Measurements from ENCODE around the gene RBPMS2.
"Not testable (repeated sequence)": the region's sequence is repeated elsewhere in the genome, so short reads cannot be mapped to it uniquely, and the experiment has no call there.

RBPMS2 gene

DNA sequence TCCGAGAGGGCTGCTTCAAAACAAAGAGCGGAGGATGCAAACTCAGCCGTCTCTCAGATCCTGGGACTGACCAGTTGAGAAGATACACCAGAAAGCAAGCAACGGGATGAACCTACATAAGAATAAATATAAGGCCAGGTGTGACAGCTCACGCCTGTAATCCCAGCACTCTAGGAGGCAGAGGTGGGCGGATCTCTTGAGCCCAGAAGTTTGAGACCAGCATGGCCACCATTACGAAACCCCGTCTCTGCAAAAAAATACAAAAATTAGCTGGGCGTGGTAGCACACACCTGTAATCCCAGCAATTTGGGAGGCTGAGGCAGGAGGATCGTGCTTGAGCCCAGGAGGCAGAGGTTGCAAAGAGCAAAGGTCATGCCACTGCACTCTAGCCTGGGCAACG, 31.7 kb downstream of the RBPMS2 start:
- no peak for TF ChIP-seq EZH2 (IDR thresholded peaks at IDR 0.05; ENCODE audit: borderline replicate concordance, low read depth, low read length, severe bottlenecking)
- TF ChIP-seq, protein P1, sequence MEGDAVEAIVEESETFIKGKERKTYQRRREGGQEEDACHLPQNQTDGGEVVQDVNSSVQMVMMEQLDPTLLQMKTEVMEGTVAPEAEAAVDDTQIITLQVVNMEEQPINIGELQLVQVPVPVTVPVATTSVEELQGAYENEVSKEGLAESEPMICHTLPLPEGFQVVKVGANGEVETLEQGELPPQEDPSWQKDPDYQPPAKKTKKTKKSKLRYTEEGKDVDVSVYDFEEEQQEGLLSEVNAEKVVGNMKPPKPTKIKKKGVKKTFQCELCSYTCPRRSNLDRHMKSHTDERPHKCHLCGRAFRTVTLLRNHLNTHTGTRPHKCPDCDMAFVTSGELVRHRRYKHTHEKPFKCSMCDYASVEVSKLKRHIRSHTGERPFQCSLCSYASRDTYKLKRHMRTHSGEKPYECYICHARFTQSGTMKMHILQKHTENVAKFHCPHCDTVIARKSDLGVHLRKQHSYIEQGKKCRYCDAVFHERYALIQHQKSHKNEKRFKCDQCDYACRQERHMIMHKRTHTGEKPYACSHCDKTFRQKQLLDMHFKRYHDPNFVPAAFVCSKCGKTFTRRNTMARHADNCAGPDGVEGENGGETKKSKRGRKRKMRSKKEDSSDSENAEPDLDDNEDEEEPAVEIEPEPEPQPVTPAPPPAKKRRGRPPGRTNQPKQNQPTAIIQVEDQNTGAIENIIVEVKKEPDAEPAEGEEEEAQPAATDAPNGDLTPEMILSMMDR (IDR thresholded peaks at IDR 0.05; ENCODE audit: borderline replicate concordance, extremely low read depth, low read length, poor library complexity, severe bottlenecking) = no peak
- Histone ChIP-seq H3K27ac (ENCODE audit: low read length) (no peak overlapping the region), H3K9me3 (ENCODE audit: insufficient read depth, low read length, severe bottlenecking) (no peaks in the 10 kb centered on the region), H3K4me2 (ENCODE audit: insufficient read depth, low read length) (no peak overlapping the region), H3K36me3 (ENCODE audit: insufficient read depth, low read length) (no peaks in the 10 kb centered on the region), H3K4me1 (ENCODE audit: insufficient read depth, low read length) (no peaks in the 10 kb centered on the region), H2AFZ (ENCODE audit: low read depth, low read length) (no peak overlapping the region), H4K20me1 (ENCODE audit: insufficient read depth, low read length) (no peaks in the 10 kb centered on the region), H3K27me3 (ENCODE audit: insufficient read depth, low read length, poor library complexity) (no peaks in the 10 kb centered on the region), H3K4me3 (ENCODE audit: low read depth in 1 of 2, low read length in 2 of 2) (no peak overlapping the region), H3K9ac (ENCODE audit: low read depth, low read length) (no peak overlapping the region), H3K79me2 (ENCODE audit: insufficient read depth, low read length) (no peaks in the 10 kb centered on the region)
- ATAC-seq (ENCODE audit: insufficient read depth, low read depth) (no peak), DNase-seq (no peak)

DNA sequence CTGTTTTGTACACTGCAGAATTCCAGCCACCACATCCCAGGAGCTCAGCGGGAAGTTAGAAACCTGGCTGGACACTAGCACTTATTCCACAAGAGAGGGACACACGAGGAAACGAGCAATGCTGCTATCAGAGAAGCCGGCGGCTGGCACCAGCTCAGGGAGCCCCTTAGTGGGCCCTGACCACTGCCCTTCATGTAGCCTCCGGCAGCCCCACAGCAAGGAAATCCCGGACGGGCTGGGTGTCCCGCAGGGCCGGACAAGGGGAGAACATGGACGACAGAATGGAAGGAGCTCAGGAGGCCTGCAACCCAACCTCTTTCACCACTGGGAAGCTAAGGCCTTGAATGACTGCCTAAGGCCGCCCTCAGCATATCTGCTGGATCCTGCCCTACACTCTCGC, 32.5 kb downstream of the RBPMS2 start:
- H3K9ac ChIP-seq (ENCODE audit: low read depth, low read length) = no peak overlapping the region
- H3K79me2 ChIP-seq (ENCODE audit: insufficient read depth, low read length) = no peaks in the 10 kb centered on the region
- DNase-seq = no peak
- TF ChIP-seq, protein P1 (IDR thresholded peaks at IDR 0.05; ENCODE audit: borderline replicate concordance, extremely low read depth, low read length, poor library complexity, severe bottlenecking) = no peak
- no peak for TF ChIP-seq EZH2 (IDR thresholded peaks at IDR 0.05; ENCODE audit: borderline replicate concordance, low read depth, low read length, severe bottlenecking)
- H3K4me1 ChIP-seq (ENCODE audit: insufficient read depth, low read length) = no peaks in the 10 kb centered on the region
- H2AFZ ChIP-seq (ENCODE audit: low read depth, low read length) = no peak overlapping the region
- no peak overlapping the region for H3K27ac ChIP-seq (ENCODE audit: low read length)
- H3K36me3 ChIP-seq (ENCODE audit: insufficient read depth, low read length) = no peaks in the 10 kb centered on the region
- H3K4me2 ChIP-seq (ENCODE audit: insufficient read depth, low read length) = no peak overlapping the region
- no peaks in the 10 kb centered on the region for H3K27me3 ChIP-seq (ENCODE audit: insufficient read depth, low read length, poor library complexity)
- no peak for ATAC-seq (ENCODE audit: insufficient read depth, low read depth)
- no peaks in the 10 kb centered on the region for H4K20me1 ChIP-seq (ENCODE audit: insufficient read depth, low read length)
- no peaks in the 10 kb centered on the region for H3K9me3 ChIP-seq (ENCODE audit: insufficient read depth, low read length, severe bottlenecking)
- no peak overlapping the region for H3K4me3 ChIP-seq (ENCODE audit: low read depth in 1 of 2, low read length in 2 of 2)

DNA sequence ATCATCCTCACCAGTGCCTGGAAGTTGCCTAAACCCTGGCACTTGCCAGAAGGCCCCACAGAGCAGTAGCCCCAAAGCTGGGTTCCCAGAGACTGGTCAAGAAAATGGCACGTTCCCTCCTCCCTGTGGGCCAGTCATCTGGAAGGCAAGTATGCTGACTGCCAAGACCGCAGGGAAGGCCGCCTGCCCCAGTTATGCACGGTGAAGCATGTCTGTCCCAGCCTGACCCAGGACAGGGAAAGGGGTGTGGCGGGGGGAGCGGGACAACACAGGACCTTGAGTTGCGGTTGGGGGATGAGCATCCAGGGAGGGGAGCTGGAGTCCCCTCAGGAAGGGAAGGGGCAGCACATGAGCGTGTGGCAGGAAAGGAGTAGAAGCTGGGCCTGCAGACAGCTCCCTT, 33.0 kb downstream of the RBPMS2 start:
- no peaks in the 10 kb centered on the region for H3K36me3 ChIP-seq (ENCODE audit: insufficient read depth, low read length)

DNA sequence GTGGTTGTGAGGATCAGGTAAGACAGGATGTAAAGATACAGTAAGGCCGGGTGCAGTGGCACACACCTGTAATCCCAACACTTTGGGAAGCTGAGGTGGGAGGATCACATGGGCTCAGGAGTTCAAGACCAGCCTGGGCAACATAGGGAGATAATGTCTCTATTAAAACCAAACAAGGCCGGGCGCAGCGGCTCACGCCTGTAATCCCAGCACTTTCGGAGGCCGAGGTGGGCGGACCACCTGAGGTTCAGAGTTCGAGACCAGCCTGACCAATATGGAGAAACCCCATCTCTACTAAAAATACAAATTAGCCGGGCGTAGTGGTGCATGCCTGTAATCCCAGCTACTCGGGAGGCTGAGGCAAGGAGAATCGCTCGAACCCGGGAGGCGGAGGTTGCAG, 33.7 kb downstream of the RBPMS2 start:
- ATAC-seq (ENCODE audit: insufficient read depth, low read depth); H4K20me1 ChIP-seq (ENCODE audit: insufficient read depth, low read length); H3K9me3 ChIP-seq (ENCODE audit: insufficient read depth, low read length, severe bottlenecking); H3K79me2 ChIP-seq (ENCODE audit: insufficient read depth, low read length); H3K4me3 ChIP-seq (ENCODE audit: low read depth in 1 of 2, low read length in 2 of 2); DNase-seq; H2AFZ ChIP-seq (ENCODE audit: low read depth, low read length); H3K36me3 ChIP-seq (ENCODE audit: insufficient read depth, low read length); H3K27me3 ChIP-seq (ENCODE audit: insufficient read depth, low read length, poor library complexity); H3K4me2 ChIP-seq (ENCODE audit: insufficient read depth, low read length); H3K27ac ChIP-seq (ENCODE audit: low read length); H3K9ac ChIP-seq (ENCODE audit: low read depth, low read length); H3K4me1 ChIP-seq (ENCODE audit: insufficient read depth, low read length): not testable (repeated sequence)

More for the DNA sequence above, 33.0 kb downstream of the RBPMS2 start:
- H3K27ac ChIP-seq (ENCODE audit: low read length) = no peak overlapping the region
- H3K27me3 ChIP-seq (ENCODE audit: insufficient read depth, low read length, poor library complexity) = no peaks in the 10 kb centered on the region
- H3K9me3 ChIP-seq (ENCODE audit: insufficient read depth, low read length, severe bottlenecking) = no peaks in the 10 kb centered on the region
- no peak overlapping the region for H3K4me2 ChIP-seq (ENCODE audit: insufficient read depth, low read length)
- H4K20me1 ChIP-seq (ENCODE audit: insufficient read depth, low read length) = no peaks in the 10 kb centered on the region
- TF ChIP-seq EZH2 (IDR thresholded peaks at IDR 0.05; ENCODE audit: borderline replicate concordance, low read depth, low read length, severe bottlenecking) = no peak
- TF ChIP-seq, protein P1 (IDR thresholded peaks at IDR 0.05; ENCODE audit: borderline replicate concordance, extremely low read depth, low read length, poor library complexity, severe bottlenecking) = no peak
- DNase-seq (no peak), ATAC-seq (ENCODE audit: insufficient read depth, low read depth) (no peak)
- H2AFZ ChIP-seq (ENCODE audit: low read depth, low read length) = no peak overlapping the region
- H3K4me3 ChIP-seq (ENCODE audit: low read depth in 1 of 2, low read length in 2 of 2) = no peak overlapping the region
- no peaks in the 10 kb centered on the region for H3K4me1 ChIP-seq (ENCODE audit: insufficient read depth, low read length)
- no peak overlapping the region for H3K9ac ChIP-seq (ENCODE audit: low read depth, low read length)
- no peaks in the 10 kb centered on the region for H3K79me2 ChIP-seq (ENCODE audit: insufficient read depth, low read length)

All from DND-41 (cell line).